Astrocyte (in vitro differentiated cells and primary cell): ENCODE results near the gene FAM170B. TPM values are rescaled to one million over a fixed set of nuclear protein-coding genes. Genes with fewer than 3 reads are reported as not detected.
A peak's percentile ranks its signal among the peaks of the same experiment; 100 is the strongest.

Experiments used
- DNase-seq: peaks from one replicate; pipeline ENCODE4 v3.0.0-alpha.2; 2010; ENCODE audit warnings: low read depth
- FAIRE-seq: peaks from 2 replicates; lab custom pipeline; 2011; peaks lifted over from hg19 to GRCh38; lab: Jason Lieb, UNC
- H2AFZ ChIP-seq: 2 replicates; pipeline ENCODE4 v1.6.0; 2012; ENCODE audit warnings: low read depth, low read length, inconsistent platforms
- H3K27ac ChIP-seq: 2 replicates; pipeline ENCODE4 v1.5.1; 2011; ENCODE audit warnings: low read depth, low read length, inconsistent platforms
- H3K27me3 ChIP-seq: 2 replicates; pipeline ENCODE4 v1.6.0; 2011; ENCODE audit warnings: low read length, inconsistent platforms; ENCODE audit not compliant: insufficient read depth
- H3K36me3 ChIP-seq: 2 replicates; pipeline ENCODE4 v1.5.1; 2011; ENCODE audit warnings: low read length, inconsistent platforms; ENCODE audit not compliant: insufficient read depth
- H3K4me1 ChIP-seq: 2 replicates; pipeline ENCODE4 v1.5.1; 2011; ENCODE audit warnings: low read length, inconsistent platforms; ENCODE audit not compliant: insufficient read depth
- H3K4me2 ChIP-seq: 2 replicates; pipeline ENCODE4 v1.6.0; 2012; ENCODE audit warnings: low read length, inconsistent platforms
- H3K4me3 ChIP-seq: 2 replicates; pipeline ENCODE4 v1.5.1; 2011; ENCODE audit warnings: low read depth, mild to moderate bottlenecking, low read length, inconsistent platforms; ENCODE audit not compliant: insufficient read depth
- H3K79me2 ChIP-seq: 2 replicates; pipeline ENCODE4 v1.6.0; 2012; ENCODE audit warnings: mild to moderate bottlenecking, low read length, inconsistent platforms; ENCODE audit not compliant: insufficient read depth
- H3K9ac ChIP-seq: 2 replicates; pipeline ENCODE4 v1.6.0; 2012; ENCODE audit warnings: mild to moderate bottlenecking, low read length, inconsistent platforms
- H3K9me3 ChIP-seq: 2 replicates; pipeline ENCODE4 v1.5.1; 2012; ENCODE audit warnings: low read depth, mild to moderate bottlenecking, low read length, inconsistent platforms; ENCODE audit not compliant: insufficient read depth
- H4K20me1 ChIP-seq: 2 replicates; pipeline ENCODE4 v1.6.0; 2012; ENCODE audit warnings: low read length, inconsistent platforms; ENCODE audit not compliant: insufficient read depth
- H3K27ac Mint-ChIP-seq: one replicate; pipeline ENCODE4 v1.8.0; 2021; ENCODE audit warnings: mild to moderate bottlenecking, mixed read lengths; ENCODE audit not compliant: unreplicated experiment
- H3K27me3 Mint-ChIP-seq: one replicate; pipeline ENCODE4 v1.8.0; 2021; ENCODE audit warnings: low read depth, mixed read lengths; ENCODE audit not compliant: unreplicated experiment
- H3K36me3 Mint-ChIP-seq: one replicate; pipeline ENCODE4 v1.8.0; 2021; ENCODE audit warnings: low read depth, mixed read lengths; ENCODE audit not compliant: unreplicated experiment
- H3K4me1 Mint-ChIP-seq: one replicate; pipeline ENCODE4 v1.8.0; 2021; ENCODE audit warnings: low read depth, mixed read lengths; ENCODE audit not compliant: unreplicated experiment
- H3K4me3 Mint-ChIP-seq: one replicate; pipeline ENCODE4 v1.8.0; 2021; ENCODE audit warnings: mild to moderate bottlenecking, moderate library complexity, mixed read lengths; ENCODE audit not compliant: unreplicated experiment
- H3K9me3 Mint-ChIP-seq: one replicate; pipeline ENCODE4 v1.8.0; 2021; ENCODE audit warnings: mild to moderate bottlenecking, mixed read lengths; ENCODE audit not compliant: unreplicated experiment
- EZH2 ChIP-seq: IDR thresholded peaks from 2 replicates; pipeline ENCODE4 v1.6.1; 2012; ENCODE audit warnings: mild to moderate bottlenecking, low read length, inconsistent platforms; ENCODE audit not compliant: insufficient read depth
- total RNA-seq: library from RNA; stranded (reverse); gene quantifications from 2 replicates; pipeline ENCODE4 v1.2.1, GENCODE V29; 2021
- TF ChIP-seq, protein P1 (sequence below): IDR thresholded peaks from 2 replicates; pipeline ENCODE4 v1.5.1; 2011; ENCODE audit warnings: low read depth, mild to moderate bottlenecking, inconsistent platforms, low read length, moderate library complexity; ENCODE audit not compliant: insufficient read depth

Gene FAM170B
- total RNA-seq, 1 donor from 2014 or later: not detected

DNA sequence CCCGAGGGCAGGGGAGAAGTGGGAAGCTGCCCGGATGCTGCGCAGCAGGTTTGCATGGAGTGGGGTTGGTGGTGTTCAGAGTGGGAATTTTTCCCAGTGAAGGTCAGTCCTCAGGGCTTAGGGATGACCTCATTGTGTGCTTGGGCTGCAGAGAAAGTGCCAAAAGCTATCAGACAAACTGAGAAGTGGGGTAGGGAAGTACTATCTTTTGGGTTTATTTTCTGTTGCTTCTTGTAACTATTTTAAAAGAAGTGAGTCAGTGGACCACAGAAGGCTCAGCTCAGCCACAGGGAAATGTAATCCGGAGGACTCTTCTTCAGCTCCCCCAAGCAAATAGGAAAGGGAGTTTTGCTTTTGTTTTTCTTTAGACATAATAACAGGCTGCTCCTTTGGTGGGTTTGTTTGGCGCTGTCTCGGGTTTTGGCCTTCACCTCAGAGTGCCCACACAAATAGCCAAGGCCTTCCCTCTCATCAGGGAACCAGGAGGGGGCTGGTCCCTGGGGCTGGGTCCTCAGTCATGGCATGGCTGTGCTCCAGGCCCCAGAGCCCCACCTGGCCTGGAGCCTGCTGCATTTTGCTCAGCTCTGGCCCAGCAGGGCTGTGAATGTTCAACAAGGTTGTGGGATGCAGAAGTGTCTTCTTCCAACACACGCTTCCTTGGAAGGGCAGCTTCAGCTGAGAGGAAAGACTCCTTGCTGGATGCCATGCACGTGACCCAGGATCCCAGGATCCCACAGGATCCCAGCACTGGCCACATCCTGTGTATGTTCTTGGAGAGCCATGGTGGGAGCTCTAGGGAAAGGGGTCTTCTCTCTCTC, 5.4 kb upstream of the FAM170B start:
- DNase-seq (peak; percentile 84), FAIRE-seq (peak; percentile 49)
- Histone ChIP-seq H3K4me3 (peak overlapping the region; percentile 27), H3K9me3 (no peaks in the 10 kb centered on the region), H4K20me1 (no peaks in the 10 kb centered on the region), H3K27ac (peak overlapping the region; percentile 98), H3K4me2 (peak overlapping the region; percentile 78), H3K36me3 (no peaks in the 10 kb centered on the region), H3K79me2 (no peaks in the 10 kb centered on the region), H3K27me3 (no peaks in the 10 kb centered on the region), H3K9ac (peak overlapping the region; percentile 84), H2AFZ (no peak overlapping the region), H3K4me1 (peaks cover 40% of the 10 kb centered on the region)
- peak overlapping the region; percentile 79 for H3K27ac Mint-ChIP-seq
- H3K4me3 Mint-ChIP-seq: no peak overlapping the region
- H3K27me3 Mint-ChIP-seq: peaks cover 6% of the 10 kb centered on the region
- peaks cover 26% of the 10 kb centered on the region for H3K4me1 Mint-ChIP-seq
- no peaks in the 10 kb centered on the region for H3K36me3 Mint-ChIP-seq
- TF ChIP-seq, protein P1, sequence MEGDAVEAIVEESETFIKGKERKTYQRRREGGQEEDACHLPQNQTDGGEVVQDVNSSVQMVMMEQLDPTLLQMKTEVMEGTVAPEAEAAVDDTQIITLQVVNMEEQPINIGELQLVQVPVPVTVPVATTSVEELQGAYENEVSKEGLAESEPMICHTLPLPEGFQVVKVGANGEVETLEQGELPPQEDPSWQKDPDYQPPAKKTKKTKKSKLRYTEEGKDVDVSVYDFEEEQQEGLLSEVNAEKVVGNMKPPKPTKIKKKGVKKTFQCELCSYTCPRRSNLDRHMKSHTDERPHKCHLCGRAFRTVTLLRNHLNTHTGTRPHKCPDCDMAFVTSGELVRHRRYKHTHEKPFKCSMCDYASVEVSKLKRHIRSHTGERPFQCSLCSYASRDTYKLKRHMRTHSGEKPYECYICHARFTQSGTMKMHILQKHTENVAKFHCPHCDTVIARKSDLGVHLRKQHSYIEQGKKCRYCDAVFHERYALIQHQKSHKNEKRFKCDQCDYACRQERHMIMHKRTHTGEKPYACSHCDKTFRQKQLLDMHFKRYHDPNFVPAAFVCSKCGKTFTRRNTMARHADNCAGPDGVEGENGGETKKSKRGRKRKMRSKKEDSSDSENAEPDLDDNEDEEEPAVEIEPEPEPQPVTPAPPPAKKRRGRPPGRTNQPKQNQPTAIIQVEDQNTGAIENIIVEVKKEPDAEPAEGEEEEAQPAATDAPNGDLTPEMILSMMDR: no peak
- TF ChIP-seq EZH2: no peak
- no peaks in the 10 kb centered on the region for H3K9me3 Mint-ChIP-seq

DNA sequence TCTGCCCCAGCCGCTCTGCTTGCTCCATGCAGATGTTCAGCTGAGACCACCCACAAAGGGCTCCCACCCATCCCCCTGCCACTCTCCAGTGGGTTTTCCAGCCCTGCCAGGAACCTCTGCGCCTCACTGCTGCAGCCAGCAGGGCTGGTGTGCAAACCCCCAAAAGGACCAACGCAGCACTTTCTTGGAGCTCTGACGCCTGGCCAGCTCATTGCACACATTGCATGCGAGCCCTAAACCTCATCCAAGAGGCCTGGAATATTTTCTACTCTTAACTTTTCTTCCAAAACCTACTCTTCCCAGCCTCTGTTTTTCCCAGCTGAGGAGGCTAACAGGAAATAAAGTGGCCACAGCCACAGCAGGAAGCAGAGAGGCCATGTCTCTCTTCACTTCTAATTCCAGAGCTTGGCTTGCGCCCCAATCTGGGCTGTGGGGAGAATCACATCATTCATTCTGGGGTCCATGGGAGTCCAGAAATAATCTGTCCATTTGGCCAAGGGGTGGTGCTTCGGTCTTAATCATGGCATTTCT, 4.6 kb upstream of the FAM170B start:
- H3K9me3 Mint-ChIP-seq: no peaks in the 10 kb centered on the region
- peaks cover 6% of the 10 kb centered on the region for H3K27me3 Mint-ChIP-seq
- Histone ChIP-seq H3K27ac (peak overlapping the region; percentile 98), H3K27me3 (no peaks in the 10 kb centered on the region), H3K9me3 (no peaks in the 10 kb centered on the region), H4K20me1 (no peaks in the 10 kb centered on the region), H3K9ac (peak overlapping the region; percentile 84), H3K36me3 (no peaks in the 10 kb centered on the region), H3K4me2 (peak overlapping the region; percentile 78), H2AFZ (no peak overlapping the region), H3K4me3 (no peak overlapping the region), H3K79me2 (no peaks in the 10 kb centered on the region), H3K4me1 (peaks cover 40% of the 10 kb centered on the region)
- no peak for FAIRE-seq
- peaks cover 26% of the 10 kb centered on the region for H3K4me1 Mint-ChIP-seq
- H3K27ac Mint-ChIP-seq: peak overlapping the region; percentile 29
- H3K4me3 Mint-ChIP-seq: no peak overlapping the region
- TF ChIP-seq, protein P1: no peak
- no peak for TF ChIP-seq EZH2
- no peaks in the 10 kb centered on the region for H3K36me3 Mint-ChIP-seq
- DNase-seq: peak; percentile 60

DNA sequence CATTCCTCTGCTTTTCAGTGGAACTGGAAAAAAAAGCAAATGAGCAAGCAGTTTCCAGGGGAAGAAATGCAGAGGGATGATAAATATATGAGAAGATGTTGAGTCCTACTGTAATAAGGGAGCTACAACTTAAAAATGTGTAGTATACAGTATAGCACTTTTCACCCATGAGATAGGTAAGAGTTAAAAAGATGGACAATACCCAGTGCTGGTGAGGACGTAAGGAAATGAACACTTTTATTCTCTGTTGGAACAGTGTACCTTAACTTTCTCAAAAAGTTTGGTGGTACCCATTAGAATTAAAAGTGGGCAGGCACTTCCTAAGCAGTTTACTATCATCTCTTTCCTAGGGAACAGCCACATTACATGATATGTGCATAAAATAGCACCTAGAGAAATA, 2.7 kb upstream of the FAM170B start:
- no peaks in the 10 kb centered on the region for H3K36me3 ChIP-seq
- Mint-ChIP-seq H3K9me3 (no peaks in the 10 kb centered on the region), H3K36me3 (no peaks in the 10 kb centered on the region), H3K27me3 (peaks cover 7% of the 10 kb centered on the region), H3K27ac (no peak overlapping the region), H3K4me1 (peaks cover 26% of the 10 kb centered on the region), H3K4me3 (no peak overlapping the region)
- H3K4me3 ChIP-seq: no peak overlapping the region
- no peak overlapping the region for H3K9ac ChIP-seq
- H4K20me1 ChIP-seq: no peaks in the 10 kb centered on the region
- H3K27me3 ChIP-seq: no peaks in the 10 kb centered on the region
- no peak overlapping the region for H3K4me2 ChIP-seq
- no peak overlapping the region for H3K27ac ChIP-seq
- DNase-seq: no peak
- no peak for FAIRE-seq
- H3K79me2 ChIP-seq: no peaks in the 10 kb centered on the region
- no peak overlapping the region for H2AFZ ChIP-seq
- TF ChIP-seq EZH2: no peak
- TF ChIP-seq, protein P1: no peak
- H3K4me1 ChIP-seq: peaks cover 40% of the 10 kb centered on the region
- H3K9me3 ChIP-seq: no peaks in the 10 kb centered on the region
